Retinal pigment epithelial cell (primary cell): ENCODE results near the gene DDX54.
A peak's percentile ranks its signal among the peaks of the same experiment; 100 is the strongest.

Experiments used
- DNase-seq: peaks from one replicate; pipeline ENCODE4 v3.0.0-alpha.2; 2010; ENCODE audit warnings: low read depth
- H3K4me3 ChIP-seq: 2 replicates; pipeline ENCODE4 v1.5.1; 2011; ENCODE audit warnings: mild to moderate bottlenecking, low read length, control low read depth, moderate library complexity
- CTCF ChIP-seq: conservative IDR thresholded peaks from 2 replicates; pipeline ENCODE4 v1.5.1; 2011; ENCODE audit warnings: low read depth, low read length, control low read depth, inconsistent platforms

Gene DDX54

DNA sequence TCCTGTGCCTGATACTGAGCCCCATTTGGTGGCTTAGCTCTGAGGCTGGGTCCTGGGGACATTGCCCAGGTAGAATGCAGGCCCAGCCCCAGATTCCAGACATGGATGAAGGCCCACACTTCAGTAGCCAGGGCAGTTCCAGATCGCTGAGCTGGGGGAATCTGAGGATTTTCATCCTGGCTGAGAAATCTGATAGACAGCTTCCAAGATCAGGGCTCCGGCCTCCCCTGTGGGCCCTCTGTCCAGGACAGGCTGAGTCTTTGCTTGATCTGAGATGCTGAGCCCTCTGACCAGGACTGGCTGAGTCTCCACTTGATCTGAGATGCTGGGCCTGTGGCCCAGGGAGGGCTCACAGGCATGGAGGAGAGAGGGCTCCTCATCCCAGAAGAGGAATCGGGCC is 46.5 kb downstream of the DDX54 start:
- no peak overlapping the region for H3K4me3 ChIP-seq
- no peak for DNase-seq
- TF ChIP-seq CTCF = no peak

GRCh38 chr12:113137861-113138783 is 47.2 kb downstream of the DDX54 start:
- DNase-seq = no peak
- no peak overlapping the region for H3K4me3 ChIP-seq
- no peak for TF ChIP-seq CTCF

DNA sequence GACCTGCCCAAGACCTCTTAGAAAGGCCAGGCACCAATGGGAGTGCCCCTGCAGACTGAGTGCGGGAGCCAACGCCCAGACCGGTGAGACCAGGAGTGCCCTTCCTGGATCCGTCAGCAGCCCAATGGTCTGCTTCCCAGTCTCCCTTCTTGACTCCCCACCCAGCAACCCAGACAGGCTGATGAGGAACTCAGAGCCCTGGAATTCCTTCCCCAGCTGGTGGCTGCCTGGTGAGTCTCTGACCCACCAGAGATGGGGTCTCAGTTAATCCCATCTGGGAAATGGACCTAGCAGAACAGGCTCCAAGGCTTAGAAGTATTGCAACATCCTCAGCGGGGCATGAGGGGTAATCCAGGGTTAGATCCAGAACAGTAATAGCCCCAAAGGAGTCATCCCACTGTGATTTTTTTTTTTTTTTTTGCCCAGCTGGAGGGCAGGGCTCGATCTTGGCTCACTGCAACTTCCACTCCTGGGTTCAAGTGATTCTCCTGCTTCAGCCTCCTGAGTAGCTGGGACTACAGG is 48.2 kb downstream of the DDX54 start:
- no peak for TF ChIP-seq CTCF
- DNase-seq = no peak
- H3K4me3 ChIP-seq = no peak overlapping the region

DNA sequence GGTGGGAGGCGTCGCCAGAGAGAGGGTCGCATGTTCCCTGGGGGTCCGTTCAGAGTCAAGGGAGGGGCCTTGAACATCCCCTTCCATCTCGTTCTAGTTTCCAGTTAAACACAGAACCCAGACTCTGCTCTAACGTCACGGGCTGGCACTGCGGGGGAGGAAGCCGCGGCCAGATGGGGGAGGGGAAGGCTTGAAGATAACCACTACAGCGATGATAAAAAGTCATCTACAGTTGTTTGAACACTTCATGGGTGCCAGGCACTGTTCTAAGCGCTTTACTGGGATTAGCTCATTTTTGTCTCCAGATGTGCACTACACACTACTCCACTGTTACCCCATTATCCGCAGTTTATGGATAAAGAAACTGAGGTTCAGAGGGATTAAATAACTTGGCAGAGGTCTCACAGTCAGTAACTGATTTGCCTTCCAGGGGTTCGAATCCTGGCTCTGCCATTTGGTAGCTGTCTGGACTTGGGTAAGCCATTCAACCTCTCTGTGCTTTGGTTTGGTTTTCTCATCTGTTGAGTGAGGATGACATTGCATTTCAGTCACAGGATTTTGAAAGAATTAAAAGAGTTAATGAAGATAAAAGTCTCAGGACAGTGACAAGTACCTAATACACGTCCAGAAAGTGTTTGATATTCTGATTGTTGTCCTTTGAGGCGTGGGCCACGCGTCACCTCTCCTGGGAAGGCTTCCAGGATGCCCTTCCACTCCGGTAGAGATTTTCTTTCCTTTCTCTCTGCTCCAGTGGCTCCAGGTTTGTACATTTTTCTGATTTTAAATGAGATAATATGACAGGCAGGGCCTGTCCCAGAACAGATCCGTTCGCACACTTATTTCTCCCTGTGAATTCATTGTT is 48.9 kb downstream of the DDX54 start:
- TF ChIP-seq CTCF = no peak
- peak overlapping the region; percentile 20 for H3K4me3 ChIP-seq
- no peak for DNase-seq

- peak within 1 kb of the TSS; percentile 28 for H3K4me3 ChIP-seq
- no peak for DNase-seq
- TF ChIP-seq CTCF = peak; percentile 42
Observed at GRCh38 chr12:113135178-113136127, 49.8 kb downstream of the DDX54 start, which contains the start of gene RASAL1. TSS of gene RASAL1 (minus strand) at chr12:113135761. CDS start at chr12:113135462, 299 bp downstream.

GRCh38 chr12:113134521-113134951 is 50.7 kb downstream of the DDX54 start:
- no peak overlapping the region for H3K4me3 ChIP-seq
- no peak for DNase-seq
- TF ChIP-seq CTCF = no peak
